Daoy (cell line): Measurements from ENCODE around the gene SHANK1. TPM values are rescaled to one million over a fixed set of nuclear protein-coding genes. Genes with fewer than 3 reads are reported as not detected.
"Not testable (repeated sequence)": the region's sequence is repeated elsewhere in the genome, so short reads cannot be mapped to it uniquely, and the experiment has no call there.

ENCODE experiments used
- DNase-seq: peaks from one replicate; pipeline ENCODE4 v3.0.0-alpha.2; 2015; ENCODE audit warnings: low read depth
- total RNA-seq: library from RNA; depleted of rRNA; stranded (reverse); fragments of >200 nt; shearing (Covaris generic); gene quantifications from 2 replicates; pipeline ENCODE4 v1.2.3, GENCODE V29; 2014; rRNA removed

Gene SHANK1
- total RNA-seq: 0.17 and 2.4 TPM in 2 replicates

DNA sequence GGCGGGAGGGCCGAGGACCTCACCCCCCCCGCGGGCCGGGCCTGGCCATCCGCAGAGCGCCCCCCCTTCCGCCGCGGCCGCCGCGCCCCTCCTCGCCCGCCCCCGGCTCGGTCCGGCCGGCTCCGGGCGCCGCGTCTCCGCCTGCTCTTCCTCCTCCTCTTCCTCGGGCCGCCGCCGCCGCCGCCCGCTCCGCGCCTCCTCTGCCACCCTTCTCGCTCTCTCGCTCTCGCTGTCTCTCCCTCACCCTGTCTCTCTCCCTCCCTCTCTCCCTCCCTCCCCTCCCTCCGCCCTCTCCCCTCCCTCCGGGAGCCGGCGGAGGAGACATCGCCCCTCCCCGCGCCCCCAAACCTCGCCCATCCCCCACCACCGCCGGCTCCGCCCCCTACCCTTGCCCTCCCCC lies at the start of gene SHANK1:
TSS of gene SHANK1 (minus strand) at position 237 of the 400 bp plus-strand sequence. CDS start 2,883 bp downstream, outside the sequence.
- DNase-seq: no peak

DNA sequence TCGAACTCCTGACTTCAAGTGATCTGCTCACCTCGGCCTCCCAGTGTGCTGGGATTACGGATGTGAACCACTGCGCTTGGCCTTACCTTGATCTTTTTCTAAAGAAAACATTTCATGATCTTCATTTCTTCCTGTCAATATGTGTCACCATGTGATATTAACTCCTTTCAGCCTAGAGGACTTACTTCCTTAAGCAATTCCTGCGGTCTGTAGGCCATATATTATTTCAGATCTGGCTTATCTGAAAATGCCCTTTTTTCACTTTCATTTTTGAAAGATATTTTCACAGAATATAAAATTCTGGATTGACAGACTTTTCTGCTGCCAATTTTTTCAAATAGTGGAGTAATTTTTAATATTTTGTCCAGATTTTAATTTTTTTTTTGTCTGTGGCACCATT lies 48.7 kb upstream of the SHANK1 start:
- no peak for DNase-seq

DNA sequence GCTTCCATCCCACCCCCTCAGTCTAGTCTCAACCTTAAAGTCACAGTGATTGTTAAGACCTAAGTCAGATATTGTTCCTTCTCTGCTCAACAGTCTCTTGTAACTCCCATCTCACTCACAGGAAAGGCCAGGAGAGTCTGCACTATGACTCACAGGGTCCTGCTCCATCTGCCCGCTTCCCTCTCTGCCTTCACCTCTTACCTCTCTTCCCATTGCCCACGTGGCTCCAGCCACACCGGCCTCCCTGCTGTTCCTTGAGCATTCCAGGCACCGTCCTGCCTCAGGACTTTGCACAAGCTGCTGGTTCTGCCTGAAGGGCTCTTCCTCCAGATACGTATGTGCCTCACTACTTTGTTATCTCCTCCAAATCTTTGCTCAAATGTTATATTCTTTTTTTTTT lies 47.7 kb upstream of the SHANK1 start:
- peak; percentile 67 for DNase-seq

DNA sequence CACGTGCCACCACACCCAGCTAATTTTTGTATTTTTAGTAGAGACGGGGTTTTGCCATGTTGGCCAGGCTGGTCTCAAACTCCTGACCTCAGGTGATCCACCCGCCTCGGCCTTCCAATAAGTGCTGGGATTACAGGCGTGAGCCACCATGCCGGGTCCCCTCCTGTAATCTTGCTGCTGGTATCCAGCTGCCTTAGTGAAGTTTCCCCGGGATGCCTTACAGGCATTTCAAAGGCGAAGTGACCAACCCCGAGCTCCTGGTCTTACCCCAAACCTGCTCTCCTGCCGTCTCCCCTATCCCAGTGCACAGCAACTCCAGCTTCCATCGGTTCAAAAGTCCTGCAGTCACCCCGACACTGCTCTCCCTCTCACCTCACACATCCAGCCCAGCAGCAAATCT lies 47.1 kb upstream of the SHANK1 start:
- not testable (repeated sequence) for DNase-seq

DNA sequence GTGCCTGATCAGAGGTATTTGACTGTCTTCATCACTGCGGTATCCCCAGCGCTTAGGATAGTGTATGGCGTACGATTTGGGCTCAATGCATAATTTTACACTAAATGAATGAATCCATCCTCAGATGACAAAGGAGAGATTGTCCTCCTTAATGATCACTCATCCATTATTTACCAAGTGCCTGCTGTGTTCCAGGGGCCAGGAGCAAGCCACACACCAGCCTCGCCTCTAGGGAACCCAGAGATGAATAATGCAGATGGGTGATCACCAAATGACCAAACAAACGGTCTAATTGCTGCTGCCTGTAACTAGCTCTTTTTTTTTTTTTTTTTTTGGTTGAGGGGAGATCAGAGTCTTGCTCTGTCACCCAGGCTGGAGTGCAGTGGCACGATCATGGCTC lies 44.8 kb upstream of the SHANK1 start:
- no peak for DNase-seq

DNA sequence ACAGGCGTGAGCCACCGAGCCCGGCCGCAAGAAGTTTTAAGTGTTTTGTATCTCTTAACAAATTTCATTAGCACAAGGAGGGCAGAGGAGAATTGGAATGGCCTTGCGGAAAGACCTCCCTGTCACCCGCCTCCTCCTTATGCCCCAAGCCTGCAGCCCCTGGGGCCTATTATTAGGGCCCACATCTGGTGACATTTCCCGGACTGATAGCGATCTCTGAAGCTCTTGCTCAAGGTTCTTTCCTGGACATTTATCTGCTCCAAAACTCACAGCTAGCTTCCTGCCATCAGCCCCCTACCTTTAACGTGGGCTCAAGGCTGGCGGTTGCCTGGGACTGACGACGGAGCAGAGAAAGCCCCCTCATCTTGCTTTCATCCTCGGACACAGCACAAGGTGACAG lies 43.9 kb upstream of the SHANK1 start:
- not testable (repeated sequence) for DNase-seq

DNA sequence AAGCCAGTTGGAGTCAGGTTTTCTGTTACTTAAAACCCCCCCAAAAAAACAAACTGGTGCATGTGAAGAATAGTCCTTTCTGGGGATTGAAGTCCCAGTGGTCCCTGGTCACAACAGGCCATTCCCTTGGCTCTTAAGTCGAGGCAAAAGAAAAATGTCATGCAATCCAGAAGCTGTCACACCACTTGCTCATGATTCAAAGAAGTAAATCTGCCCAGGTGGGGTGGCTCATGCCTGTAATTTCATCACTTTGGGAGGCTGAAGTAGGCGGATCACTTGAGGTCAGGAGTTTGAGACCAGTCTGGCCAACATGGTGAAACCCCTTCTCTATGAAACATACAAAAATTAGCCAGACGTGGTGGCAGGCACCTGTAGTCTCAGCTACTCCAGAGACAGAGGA lies 41.9 kb upstream of the SHANK1 start:
- DNase-seq: not testable (repeated sequence)

DNA sequence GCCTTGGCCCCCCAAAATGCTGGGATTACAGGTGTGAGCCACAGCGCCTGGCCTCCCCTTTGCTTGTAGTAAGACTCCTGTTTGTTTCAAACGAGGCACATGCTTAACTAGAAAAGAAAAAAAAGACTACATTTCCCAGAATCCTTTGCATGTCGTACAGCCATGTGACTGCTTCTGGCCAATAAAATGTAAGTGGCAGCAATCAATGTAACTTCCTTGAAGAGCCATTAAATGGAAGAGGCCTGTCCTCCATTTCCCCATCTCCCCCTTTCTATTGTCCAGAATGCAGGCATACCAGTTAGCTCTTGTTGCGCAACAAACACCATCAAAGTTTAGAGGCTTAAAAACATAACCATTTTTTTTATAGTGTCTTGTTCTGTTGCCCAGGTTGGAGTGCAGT lies 40.3 kb upstream of the SHANK1 start:
- DNase-seq: no peak

DNA sequence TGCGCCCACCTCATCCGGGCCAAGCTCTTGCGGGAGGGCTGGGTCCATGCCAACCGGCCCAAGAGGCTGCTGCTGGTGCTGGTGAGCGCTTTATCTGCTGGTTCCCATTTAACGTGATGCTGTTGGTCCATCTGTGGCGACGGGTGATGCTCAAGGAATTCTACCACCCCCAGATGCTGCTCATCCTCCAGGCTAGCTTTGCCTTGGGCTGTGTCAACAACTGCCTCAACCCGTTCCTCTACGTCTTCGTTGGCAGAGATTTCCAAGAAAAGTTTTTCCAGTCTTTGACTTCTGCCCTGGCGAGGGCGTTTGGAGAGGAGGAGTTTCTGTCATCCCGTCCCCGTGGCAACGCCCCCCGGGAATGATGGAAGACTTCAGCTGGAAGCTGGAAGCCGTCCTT lies 39.5 kb upstream of the SHANK1 start:
- DNase-seq: not testable (repeated sequence)

DNA sequence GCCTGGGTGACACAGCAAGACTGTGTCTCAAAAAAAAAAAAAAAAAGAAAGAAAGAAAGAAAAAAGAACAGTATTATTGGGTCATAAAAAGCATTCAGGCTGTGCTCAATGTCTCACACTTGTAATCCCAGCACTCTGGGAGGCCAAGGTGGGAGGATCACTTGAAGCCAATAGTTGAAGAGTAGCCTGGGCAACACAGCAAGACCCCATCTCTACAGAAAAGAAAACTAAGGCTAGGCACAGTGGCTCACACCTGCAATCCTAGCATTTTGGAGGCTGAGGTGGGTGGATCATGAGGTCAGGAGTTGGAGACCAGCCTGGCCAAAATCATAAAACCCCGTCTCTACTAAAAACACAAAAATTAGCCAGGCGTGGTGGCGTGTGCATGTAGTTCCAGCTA lies 38.0 kb upstream of the SHANK1 start:
- DNase-seq: not testable (repeated sequence)

DNA sequence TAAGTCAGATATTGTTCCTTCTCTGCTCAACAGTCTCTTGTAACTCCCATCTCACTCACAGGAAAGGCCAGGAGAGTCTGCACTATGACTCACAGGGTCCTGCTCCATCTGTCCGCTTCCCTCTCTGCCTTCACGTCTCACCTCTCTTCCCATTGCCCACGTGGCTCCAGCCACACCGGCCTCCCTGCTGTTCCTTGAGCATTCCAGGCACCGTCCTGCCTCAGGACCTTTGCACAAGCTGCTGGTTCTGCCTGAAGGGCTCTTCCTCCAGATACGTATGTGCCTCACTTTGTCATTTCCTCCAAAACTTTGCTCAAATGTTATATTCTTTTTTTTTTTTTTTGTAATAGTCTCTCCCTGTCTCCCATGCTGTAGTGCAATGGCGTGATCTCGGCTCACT lies 36.6 kb upstream of the SHANK1 start:
- DNase-seq: not testable (repeated sequence)

DNA sequence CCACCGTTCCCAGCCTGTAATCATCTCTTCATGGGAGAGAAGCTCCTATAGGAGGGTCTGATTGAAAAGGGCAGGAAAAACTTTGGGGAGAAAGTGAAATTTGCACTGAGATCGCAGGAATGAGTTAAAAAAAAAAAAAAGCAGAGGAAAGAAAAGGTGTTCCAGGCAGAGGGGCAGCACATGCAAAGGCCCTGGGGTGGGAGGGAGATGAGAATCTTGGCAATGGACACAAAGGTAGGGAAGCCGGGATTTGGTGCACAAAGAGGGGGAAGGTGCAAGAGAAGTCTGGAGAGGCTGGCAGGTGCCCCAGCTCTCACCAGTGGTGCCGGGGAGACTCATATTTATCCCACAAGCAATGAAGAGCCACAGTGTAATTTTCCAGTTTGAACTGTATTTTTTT lies 34.3 kb upstream of the SHANK1 start:
- no peak for DNase-seq

DNA sequence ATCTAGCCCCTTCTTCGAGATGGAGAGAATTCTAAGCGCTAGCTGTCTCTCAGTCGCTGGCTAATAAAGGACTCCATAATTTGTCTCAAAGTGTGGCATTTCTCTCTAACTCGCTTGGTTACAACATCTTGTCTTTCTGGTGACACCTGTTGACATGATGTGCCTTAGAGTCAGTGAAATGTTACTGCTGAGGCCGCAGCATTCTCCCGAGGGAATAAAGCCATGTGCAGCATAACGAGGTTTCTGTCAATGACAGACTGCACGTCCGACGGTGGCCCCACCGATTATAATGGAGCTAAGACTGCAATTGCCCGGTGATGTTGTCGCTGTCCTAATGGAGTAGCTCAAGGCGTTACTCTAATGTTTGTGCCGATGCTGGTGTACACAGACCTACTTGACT lies 30.4 kb upstream of the SHANK1 start:
- DNase-seq: no peak

DNA sequence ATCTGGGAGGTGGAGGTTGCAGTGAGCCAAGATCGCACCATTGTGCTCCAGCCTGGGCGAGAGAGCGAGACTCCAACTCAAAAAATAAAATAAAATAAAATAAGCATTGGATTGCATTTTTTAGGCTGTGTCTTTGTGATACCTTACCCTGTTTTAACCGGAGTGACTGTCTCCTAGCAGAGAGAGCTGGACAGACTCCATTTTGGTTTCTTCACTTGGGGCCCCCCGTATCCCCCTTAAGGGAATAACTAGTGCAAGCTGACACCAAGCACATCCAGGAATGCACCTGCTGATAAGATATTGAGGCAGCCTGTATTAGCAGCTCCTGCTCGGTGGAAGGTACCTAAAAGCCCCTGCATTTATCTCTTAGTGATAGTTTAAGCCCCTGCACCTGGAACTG lies 29.9 kb upstream of the SHANK1 start:
- DNase-seq: no peak

DNA sequence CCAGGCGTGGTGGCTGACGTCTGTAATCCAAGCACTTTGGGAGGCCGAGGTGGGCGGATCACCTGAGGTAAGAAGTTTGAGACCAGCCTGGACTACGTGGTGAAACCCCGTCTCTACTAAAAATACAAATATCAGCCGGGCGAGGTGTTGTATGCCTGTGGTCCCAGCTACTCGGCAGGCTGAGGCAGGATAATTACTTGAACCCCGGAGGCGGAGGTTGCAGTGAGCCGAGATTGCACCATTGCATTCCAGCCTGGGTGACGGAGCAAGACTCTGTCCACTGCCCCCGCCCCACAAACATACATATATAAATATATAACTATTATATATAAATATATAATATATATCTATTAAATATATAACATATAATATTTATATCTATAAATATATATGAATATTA lies 27.5 kb upstream of the SHANK1 start:
- not testable (repeated sequence) for DNase-seq

DNA sequence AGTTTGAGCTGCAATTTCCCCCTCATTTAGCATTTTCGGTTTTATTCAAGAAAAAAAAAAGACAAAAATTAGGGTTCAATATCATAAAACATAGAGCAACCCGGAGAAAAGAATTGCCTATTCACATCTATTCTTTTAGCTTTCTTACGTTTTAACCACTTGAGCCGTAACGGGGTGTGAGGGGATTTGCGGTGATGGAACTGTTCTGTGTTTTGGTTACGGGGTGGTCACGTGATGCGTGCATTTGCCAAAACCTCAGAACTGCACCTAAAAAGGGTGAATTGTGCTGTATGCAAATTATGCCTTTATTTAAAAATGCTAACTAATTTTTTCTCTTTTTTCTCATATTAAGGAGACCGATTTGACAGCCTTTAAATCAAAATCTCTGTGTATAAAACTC lies 25.6 kb upstream of the SHANK1 start:
- DNase-seq: no peak

DNA sequence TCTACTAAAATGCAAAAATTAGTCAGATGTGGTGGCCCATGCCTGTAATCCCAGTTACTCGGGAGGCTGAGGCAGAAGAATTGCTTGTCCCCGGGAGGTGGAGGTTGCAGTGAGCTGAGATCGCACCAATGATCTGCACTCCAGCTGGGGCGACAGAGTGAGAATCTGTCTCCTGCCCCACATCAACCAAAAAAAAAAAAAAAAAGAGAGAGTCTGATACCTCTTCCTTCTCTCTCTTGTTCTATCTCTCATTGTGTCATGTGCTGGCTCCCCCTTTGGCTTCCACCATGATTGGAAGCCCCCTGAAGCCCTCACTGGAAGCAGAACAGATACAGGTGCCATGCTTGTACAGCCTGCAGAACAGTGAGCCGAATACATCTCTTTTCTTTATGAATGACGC lies 23.9 kb upstream of the SHANK1 start:
- no peak for DNase-seq

DNA sequence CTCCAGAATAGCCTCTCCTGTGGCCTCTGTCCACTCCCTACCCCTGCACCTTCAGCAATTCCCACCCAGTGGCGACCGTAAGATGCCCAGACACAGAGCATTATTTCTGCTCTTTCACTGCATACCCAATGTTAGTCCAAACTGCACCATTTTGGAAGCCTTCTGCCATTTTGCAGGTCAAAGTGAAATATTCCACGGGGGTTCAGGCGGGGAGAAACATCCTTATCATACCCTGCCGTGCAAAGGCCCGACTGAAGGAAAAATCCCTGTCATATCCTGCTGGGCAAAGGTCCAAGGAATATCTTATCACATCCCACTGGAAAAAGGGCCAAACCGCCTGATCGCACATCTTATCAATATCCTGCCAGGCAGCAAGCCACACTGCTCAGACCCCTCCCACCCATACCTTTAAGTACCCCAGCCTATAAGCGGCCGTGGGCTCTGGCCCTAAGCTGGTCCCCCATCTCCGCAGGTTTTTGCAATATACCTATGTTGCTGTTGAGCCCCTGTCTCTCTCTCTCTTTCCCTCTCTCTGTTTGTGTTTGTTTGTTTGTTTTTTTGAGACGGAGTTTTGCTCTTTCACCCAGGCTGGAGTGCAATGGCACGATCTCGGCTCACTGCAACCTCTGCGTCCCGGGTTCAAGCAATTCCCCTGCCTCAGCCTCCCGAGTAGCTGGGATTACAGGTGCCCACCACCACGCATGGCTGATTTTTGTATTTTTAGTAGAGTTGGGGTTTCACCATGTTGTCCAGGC lies 21.8 kb upstream of the SHANK1 start:
- no peak for DNase-seq

DNA sequence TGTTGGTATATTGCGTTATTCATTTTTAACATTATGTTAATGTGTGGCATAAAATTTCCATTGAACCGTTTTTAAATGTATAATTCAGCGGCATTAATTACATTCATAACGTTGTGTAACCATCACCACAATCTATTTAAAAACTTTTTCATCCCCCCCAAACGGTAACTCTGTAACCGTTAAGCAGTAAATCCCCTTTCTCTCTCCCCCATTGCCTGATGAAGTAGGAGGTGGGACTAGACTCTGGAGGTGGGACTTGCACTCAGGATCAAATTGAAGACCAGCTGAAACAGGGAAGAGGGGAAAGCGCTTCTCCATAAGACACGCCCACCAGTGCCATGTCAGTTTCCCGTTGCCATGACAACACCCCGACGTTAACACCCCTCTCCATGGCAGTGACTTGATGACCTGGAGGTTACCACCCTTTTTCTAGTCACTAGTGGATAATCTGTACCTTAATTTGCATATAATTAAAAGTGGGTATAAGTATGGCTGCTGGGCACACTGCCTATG lies 20.4 kb upstream of the SHANK1 start:
- peak; percentile 54 for DNase-seq

DNA sequence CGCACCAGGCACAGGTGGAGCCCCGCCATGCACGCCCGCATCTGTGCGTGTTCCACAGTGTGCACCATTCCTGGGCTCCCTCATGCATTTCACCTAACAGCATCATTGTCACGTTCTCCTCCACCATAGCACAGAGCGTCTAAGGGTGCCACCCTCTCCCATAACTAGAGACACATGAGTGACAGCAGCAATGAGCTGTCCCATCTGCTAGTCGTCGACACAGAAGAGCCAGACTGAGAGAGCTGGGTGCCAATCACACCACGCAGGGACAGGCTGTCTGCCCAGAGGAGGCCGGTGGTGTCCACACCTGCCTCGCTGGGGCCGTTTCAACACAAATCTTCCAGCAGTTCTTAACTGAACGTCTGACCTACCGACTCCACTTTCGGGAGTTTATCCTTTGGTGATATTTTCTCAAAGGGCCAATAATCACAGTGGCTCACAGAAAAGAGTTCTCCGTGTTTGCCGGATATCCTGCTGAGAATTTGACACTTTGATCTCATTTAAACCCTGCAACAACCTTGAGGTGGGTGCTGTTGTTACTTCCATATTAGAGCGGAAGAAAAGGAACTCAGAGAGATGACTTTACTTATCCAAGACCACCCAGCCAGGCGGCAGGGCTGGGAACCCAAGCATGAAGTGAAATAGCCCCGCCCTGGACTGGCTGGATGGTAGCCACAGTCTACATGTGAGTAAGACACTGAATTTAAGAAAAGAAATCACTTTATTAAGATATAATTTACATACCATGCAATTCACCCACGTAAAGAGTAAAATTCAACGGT lies 19.7 kb upstream of the SHANK1 start:
- DNase-seq: no peak

DNA sequence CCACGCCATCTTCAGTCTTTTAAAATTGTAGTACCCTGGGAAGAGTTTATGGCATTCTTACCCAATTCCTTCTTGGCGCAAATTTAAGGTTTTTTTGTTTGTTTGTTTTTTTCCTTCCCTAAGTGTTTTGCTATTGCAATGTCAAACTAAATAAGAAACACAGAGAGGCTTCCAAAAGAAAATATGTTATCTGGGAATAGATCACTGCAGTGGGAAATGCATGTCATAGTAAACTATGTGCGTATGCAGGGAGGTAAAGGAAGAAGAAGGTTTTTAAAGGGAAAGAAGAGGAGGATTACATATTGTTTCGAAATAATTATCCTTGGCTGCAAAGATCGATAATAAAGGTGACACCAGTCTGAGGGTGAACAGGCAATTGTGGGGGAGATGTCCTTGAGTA lies 16.7 kb upstream of the SHANK1 start:
- DNase-seq: no peak

DNA sequence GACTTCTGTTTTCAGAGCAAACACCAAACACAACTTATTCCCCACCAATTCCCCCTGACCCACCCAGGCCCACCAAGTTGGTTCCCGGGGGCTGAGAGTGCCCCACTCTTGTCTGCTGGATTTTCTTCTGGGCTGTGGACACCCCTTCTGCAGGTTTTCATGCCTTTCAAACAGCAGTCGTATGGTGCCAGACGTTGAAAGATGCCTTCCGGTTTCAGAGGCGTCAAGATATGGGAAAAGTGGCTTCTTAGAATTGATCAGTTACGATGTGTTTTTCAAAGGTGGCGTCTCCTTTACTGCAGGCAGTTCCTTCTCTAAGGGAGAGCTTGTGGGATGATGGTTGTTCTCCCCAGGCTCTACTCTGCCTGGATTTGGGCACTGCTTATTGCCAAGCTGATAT lies 16.3 kb upstream of the SHANK1 start:
- no peak for DNase-seq

DNA sequence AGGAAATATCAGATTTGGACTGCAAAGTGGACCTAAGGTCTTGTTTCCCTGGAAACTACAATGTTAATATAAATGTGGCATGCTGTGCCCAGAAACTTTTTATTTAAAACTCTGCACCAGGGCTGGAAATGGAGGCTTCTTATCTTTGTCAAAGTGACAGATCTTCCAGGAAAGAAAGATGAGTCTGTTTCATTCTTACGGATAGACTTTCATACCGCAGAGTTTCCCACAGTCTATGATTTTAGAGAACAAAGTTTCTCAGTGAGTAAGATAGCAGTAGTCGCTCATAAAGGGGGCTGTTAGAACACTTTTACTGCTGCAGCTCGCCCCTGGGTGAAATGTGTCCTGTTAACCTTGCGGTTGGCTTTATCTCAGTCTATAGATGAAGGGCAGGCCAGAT lies 10.3 kb upstream of the SHANK1 start:
- no peak for DNase-seq
